NCI-H82 treated with DMSO at 0.1 percent for 48 hours (cell line): ENCODE data around the gene TTC17.

Experiments used
- DNase-seq: peaks from one replicate; lab custom pipeline; 2025; ENCODE audit not compliant: unreplicated experiment; lab: John Stamatoyannopoulos, UW

The TTC17 gene

DNA sequence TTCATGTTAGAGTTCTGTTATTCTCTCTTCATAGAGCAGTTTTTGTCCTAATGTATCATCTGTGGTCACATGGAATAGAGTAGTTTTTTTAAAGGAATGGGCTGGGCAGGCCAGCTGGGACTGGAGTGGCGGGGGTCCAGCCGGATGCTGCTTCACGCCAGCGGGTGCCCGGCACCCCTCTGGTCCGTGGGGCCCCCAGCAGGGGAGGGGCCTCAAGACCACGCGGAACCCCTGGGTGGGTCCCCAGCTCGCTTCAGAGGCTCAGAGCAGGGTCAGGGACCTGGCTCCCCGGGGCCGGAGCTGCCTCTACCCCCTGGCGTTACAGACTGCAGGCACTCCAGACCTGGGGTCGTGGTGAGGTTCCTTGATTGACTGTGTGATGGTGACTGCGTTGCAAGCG, 162.8 kb downstream of the TTC17 start:
- DNase-seq = no peak

DNA sequence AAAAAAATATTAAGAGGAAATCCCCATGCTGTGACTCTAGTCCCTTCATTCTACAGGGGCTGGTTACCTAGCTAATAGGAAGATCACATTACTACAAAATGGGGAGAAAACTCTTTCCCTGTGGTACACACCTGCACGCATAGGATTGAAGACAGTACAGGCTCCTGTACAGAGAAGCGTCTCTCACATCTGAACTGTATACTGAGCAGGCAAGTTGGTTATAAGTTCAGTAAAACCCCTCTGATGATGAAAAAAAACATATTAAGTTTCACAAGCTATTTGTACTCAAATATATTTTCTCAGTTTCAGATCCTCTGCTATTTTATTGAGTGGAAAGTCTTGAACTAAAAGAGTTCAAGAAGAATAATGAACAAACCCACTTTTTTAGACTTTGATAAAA, 164.9 kb downstream of the TTC17 start:
- no peak for DNase-seq

DNA sequence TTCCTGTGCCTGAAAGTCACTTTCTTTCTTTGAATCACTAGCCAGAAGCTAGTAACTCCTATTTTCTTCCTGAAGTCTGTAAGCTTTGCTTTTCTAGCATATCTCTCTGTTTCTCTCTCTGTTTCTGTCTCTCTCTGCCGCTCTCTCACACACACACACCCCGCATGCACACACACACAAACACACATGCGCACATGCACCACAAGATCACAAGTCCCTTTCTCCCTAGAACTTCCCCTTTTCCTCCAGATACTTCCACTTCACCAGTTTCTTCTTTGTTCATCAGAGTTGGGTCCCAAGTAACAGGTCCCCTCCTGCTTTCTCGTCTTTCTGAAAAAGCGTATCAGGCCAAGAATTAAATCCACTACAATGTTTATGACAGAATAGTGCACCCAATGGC, 173.3 kb downstream of the TTC17 start:
- no peak for DNase-seq

GRCh38 chr11:43537833-43538615, 179.3 kb downstream of the TTC17 start:
- no peak for DNase-seq

- DNase-seq = no peak
Observed at GRCh38 chr11:43541993-43542392, 183.3 kb downstream of the TTC17 start.

DNA sequence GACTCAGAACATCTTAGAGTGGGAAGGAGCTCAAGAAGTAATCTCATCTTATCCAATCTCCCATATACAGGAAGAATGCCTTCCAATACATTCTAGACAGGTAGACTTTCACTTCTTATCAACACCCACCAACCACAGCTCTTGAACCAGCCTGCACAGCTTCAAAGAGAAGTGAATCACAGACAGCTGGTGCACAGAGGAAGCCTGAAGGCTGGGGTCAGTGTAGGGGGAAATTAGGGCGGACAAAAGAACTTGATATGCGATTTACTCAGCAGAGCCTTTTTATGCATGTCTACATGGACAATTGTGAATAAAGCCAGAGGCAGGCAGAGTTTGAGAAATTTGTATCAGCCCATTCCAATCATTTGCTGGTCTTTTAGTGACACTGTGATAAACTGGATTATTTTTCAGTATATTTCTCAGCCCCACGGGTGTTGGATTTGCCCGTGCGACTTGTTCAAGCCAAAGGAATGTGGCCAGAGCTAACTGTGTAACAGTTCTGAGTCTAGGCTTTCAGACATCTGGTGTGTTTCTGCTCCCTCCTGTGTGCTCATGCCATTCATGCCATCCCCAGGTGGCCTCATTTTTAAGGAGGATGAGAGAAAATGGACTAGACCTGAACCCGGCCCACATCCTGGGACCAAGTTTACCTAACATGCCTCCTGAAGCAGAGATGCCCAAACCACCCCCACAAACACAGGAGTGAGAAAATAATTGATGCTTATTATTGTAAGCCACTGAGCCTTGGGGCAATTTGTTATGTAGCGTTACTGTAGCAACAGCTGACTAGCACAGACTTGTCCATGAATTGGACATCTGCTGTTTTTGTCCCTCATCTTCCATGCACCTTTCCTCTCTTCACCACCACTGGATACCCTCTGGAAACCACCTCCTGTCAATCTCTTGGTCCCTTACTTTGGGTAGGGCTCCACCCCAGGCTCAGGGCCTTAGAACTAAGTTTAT, 184.3 kb downstream of the TTC17 start:
- DNase-seq = no peak
